Hematopoietic multipotent progenitor cell treated with erythropoietin and hydrocortisone succinate and interleukin-3 and kit ligand, for 4 days (in vitro differentiated cells): ENCODE data around the gene MAPK11.
A peak's percentile ranks its signal among the peaks of the same experiment; 100 is the strongest.

ENCODE experiments used
- DNase-seq: peaks from one replicate; pipeline ENCODE4 v3.0.0-alpha.2; 2015

MAPK11 gene

DNA sequence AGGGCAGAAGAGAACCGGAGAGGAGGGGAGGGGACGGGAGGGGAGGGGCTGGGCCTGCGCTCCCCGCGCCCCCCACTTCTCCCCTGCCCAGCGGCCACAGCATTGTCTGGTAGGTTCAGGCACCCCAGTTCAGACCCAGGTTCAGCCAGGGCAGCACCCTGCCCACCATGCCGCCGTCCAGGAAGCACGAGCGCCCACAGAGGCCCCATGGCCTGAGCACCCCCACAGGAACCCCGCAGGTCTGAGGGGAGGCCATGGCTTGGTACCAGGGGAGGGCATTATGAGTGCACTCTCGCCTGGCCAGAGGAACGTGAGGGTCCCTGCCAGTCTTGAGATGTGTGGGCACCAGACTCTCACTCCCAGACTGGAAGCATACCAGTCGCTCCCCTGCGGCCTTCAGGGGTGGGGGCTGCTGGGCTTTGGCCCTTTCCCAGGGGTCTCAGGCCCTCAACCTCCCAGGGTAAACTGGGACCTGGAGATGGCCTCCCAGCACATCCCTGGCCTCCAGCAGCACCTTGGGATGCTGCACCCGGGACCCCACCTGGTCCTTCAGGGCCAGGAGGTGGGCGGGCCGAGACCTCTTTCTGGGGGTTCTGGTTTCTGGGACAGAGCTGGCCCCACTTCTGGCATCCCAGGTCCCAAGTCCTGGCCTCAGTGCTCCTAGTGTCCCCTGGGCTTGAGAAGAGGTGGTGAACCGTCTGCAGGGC lies 37.9 kb upstream of the MAPK11 start:
- no peak for DNase-seq

DNA sequence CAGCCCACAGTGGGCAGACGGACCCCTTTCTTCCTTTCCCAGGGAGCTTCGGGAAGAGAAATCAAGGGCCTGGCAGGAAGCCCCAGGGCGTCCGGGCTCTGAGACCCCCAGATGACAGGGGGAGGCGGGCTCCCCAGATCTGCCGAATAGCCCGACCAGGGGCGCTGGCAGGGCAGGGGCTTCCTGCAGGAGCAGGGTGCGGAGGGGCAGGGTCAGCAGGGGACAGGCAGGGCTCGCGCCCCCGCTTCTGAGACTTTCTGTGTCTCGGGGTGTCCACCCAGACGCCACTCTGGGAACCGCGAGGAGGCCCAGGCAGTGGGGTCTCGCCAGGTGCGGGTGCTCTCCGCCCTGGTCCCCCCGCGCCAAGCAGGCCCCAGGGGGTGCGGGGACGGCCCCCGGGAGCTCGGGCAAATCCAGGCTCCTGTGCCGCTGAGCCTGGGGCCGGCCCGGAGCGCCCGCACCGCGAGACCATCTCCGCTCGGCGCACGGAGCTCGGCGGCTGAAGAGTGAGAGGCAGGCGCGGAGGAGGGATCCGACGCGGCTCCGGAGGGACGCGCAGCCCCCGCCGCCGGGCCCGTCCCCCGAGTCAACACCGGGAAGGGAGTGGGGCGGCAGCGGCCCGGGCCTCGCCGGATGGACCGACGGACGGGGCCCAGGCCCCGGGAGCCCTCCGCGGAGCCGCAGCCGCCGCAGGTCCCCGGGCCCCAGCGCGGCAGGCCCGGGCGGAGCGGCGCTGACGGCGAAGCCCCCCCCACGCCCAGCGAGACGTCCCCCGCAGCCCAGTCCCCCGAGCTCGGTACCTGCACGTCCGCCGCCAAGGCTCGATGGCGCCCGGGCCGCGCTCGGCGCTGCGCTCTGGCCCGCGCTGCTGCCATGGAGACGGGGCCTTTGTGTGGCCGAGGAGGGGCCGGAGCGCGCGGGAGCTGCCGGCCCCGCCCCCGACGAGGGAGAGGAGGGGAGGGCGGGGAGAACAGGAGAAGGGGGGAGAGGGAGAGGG lies 36.9 kb upstream of the MAPK11 start, which contains the start of gene PLXNB2:
Gene PLXNB2 (minus strand): TSS at position 894 of the 997 bp plus-strand sequence. CDS start 17,062 bp downstream, outside the sequence.
- peak; percentile 83 for DNase-seq

DNA sequence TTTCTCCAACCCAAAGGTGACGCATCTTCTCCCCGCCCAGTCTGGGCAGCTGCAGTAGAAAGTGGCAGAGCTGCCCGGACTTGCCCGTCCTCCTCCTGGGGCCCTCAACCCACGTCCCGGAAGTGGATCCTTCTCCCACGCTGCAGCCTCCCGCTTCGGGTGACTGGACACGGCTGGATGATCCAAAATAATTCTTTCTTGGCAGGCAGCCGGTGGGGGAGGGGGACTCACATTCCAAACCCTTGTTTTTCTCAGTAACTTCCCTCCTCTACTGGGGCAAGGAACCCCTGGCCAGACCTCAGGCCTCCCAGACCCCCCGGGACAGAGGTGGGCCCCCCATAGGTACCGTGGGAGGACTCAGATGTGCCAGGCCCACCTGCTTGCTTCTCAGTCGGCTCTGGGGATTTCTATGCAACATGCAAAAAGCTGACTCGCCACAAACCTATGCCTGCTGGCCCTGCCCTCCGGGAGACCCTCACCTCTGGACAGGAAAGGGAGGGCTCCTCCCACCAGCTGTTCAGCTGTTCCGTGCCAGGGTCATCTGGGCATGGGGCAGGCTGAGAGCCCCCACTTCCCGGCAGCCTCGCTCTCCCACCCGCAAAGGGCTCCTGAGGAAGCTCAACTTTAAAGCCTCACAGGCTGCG lies 35.9 kb upstream of the MAPK11 start:
- peak; percentile 46 for DNase-seq

DNA sequence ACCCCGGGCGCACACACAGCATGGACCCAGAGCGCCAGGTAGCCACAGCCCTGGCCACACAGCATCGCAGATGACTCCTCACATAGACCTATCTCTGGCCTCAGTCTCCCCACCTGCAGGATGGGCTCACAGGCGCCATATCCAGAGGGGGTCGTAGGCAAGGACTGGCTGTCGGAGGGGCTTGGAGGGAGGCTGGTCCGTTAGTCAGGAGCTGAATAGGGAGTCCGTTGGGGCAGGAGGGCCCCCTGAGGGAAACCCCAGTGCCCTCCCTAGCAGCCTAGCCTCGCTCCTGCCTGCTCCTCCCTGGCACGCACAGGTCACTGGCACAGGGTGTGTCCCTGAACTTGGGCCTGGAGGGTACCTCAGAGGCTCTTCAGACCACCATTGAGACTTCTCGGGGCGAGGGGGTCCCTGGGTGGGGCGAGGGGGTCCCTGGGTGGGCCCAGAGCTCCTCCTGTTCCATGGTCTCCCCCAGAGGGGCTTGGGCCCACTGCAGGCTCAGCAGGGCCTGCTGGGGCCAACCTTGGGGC lies 35.3 kb upstream of the MAPK11 start:
- DNase-seq = no peak

DNA sequence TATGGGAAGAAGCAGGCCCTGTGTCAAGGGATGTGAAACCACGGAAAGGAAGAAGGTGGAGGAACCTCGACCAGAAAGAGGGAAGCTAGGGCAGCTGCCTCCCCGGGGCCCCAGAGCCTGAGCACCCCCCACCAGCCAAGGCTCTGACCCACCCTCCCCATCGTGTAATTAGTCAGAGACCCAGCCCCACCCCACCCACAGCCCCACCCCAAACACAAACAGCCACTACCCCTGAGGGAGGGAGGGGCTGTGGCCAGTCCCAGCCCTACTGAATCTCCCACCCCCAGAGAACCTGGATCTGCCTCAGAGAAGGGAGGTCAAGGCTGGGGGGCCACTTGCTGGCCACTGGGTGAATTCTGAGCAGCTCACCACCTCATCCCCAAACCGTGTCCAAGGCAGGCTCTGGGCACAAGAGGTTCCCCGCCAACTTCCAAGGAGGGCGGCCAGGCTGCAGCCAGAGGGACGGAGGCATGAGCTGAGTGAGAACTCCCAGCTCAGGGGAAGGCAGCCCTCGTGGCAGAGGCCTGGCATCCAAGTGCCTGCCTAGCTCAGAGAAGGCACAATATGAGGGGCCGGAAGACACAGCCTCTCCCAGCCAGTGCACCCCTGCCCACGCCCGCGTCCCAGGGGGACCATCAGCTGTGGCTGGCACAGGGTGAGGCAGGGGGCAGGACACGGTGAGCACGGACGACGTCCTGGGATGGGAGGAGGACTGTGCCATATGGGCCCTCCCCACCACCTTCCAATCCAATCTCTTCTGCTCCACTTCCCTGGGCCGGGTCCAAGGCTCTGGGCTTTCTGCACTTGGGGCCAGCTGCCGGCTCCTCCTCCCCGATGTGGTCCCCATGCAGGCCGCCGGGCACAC lies 34.6 kb upstream of the MAPK11 start:
- DNase-seq = no peak

DNA sequence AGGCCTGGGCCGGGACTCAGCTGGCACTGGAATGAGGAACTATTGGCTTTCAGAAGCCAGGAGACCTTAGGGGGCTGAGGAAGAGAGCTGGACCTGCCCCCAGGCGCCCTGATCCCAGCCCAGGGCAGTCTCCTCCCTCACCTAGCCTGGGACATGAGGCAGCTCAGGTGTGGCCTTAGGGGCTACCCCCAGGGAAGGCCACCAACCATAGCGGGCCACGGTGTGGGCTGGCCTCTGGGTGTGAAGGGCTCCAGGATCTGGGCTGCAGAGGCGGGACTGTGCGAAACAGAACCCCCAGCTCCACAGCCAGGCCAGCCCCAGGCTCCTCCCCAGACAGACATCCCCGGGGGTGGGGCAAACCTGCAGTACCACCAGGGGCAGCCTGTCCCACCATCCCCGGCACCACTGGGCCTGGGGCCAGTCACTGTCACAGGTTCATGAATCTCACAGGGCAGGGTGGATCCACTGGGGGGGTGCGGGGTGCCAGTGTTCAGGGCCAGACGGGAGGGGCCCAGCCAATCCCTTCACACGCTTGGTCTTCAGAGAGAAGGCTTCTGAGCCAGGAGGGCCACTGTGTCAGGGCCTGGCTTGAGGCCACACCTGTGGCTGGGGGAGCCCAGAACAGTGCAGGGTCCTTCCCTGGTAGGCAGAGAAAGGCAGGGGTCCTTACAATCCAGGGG lies 33.8 kb upstream of the MAPK11 start:
- DNase-seq = no peak

DNA sequence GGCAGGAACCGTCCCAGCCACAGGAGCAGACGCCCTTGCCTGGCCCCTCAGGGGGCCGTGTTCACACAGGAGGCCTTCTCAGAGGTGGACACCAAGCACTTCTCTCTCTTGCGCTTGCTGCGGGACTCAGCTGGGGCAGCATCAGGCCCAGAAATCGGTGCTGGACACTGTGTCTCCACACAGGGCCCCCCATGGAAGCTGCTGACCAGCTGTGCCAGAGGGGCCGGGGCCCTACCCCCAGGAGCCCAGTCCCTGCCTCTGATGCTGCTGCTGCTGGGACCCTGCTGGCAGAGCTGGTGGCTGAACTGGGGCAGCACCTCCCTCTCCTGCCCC lies 33.3 kb upstream of the MAPK11 start:
- no peak for DNase-seq

DNA sequence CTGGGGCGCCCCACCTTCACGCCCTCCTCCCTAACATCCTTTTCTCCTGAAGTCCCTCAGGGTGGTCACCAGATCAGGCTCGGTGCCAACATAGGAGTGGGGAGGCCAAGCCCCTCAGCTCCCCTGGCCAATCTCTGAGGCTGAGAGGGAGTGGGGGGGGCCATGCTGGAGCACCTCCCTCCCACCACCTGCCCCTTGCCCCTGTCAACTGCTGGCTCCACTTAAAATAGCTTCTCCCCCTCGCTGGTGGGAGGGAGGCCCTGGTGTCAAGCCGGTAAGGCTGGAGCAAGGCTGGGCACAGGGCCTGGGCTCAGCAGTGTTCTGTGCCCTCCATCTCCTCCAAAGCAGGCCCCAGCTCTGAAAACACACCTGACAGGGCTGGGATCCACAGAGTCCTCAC lies 32.4 kb upstream of the MAPK11 start:
- no peak for DNase-seq

DNA sequence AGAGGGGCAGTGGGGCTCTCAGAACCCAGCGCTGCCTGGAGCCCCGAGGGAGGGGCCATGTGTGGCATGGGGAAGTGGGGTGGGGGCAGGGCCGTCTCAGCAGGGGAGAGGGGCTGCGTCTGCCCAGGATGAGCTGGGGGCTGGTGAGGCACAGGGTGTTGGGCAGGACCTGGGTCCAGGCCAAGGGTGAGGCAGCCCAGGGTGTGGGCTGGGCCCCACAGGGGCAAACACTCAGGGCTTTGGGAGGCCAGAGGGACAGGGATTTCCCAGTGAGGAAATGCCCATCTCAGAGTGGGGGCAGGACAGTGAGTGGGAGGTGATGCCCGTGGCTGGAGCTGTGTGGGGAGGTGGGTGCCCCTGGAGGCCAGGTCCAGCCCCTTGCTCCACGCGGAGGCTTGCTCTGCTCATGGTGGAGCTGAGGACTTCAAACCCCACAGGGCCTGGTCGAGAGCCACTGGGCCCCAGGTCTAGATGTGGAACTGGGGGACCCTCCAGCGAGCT lies 31.9 kb upstream of the MAPK11 start:
- no peak for DNase-seq

DNA sequence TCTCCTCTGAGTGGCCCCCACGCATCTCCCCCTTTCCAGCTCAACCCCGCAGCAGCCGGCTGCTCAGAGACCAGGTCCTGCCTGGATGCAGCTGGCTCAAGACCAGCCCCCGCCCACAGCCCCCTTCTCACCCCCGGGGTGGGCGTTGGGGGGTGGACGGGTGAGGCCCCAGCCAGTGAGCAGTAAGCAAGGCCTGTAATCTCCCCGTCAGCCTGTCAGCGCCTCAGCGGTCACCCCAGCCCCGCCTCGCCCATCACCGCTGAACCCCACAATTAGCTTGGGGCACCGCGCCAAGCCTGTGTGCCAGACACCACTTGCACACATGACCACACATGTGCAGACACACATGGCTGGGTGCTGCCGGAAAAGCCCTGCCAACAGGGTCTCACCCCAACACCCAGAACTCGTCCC lies 31.4 kb upstream of the MAPK11 start:
- no peak for DNase-seq

DNA sequence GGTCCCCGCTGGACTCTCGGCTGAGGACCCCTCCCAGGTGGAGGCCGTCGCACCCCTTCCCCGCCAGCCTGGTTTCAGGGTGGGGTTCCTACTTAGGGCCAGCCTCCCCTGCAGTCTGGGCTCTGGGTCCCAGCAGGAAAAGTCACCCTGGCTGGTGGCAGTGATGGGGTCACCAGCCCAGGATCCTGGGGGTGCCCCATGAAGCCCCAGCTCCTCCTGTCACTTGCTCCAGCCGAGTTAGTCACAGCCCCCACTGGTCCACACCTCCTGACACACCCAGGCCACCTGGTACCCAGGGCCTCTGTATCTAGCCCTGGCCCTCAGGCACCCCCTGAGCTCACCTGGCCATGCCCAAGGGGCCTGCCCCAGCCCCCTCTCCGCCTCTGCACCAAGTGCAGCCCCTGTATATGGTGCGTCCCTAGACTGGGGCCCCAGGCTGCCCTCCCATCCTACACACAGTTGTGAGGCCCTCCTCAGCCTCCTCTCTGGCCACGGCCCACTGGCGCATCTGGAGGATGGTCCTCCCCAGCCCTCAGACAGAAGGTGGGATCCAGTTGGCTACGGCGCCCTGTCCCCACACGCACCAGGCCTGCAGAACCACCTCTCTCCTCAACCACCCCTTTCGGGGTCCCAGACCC lies 30.6 kb upstream of the MAPK11 start:
- DNase-seq = no peak

DNA sequence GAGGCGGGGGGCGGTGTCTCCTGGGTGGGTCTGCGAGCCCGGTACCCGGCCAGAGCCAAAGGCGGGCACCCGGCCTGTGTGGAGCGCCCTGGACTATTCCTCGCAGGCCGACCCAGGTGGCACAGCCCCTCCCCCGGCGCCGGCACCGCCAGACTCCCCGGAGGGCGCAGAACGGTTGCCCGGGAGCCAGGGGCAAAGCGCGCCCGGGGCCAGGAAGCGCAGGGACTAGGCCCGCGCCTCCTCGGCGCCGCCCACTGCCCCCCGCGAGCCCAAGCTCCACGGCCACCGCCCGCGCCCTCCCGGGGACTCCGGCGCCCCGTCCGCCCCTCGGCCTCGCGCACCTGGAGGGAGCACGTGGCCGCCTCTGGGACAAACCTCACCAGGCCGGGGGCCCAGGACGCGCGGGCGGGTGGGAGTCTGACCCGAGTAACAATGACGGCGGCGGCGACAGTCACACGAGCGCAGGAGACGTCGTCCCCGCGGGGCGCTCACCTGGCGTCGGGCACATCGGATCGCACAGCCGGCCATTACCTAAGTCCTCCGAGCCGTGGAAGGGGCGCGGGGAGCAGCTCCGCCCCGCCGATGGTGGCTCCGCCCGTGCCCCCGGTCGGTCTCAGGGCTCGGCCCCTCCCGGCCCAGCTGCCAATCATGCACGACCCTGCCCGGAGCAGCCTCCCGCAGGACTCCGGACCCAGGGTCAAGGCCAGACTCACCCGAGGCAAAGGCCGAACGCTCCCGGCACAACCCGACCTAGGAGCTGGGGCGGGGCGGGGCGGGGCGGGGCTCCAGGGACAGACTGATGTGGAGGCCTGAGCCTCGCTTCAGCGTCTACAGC lies 29.8 kb upstream of the MAPK11 start:
- no peak for DNase-seq

DNA sequence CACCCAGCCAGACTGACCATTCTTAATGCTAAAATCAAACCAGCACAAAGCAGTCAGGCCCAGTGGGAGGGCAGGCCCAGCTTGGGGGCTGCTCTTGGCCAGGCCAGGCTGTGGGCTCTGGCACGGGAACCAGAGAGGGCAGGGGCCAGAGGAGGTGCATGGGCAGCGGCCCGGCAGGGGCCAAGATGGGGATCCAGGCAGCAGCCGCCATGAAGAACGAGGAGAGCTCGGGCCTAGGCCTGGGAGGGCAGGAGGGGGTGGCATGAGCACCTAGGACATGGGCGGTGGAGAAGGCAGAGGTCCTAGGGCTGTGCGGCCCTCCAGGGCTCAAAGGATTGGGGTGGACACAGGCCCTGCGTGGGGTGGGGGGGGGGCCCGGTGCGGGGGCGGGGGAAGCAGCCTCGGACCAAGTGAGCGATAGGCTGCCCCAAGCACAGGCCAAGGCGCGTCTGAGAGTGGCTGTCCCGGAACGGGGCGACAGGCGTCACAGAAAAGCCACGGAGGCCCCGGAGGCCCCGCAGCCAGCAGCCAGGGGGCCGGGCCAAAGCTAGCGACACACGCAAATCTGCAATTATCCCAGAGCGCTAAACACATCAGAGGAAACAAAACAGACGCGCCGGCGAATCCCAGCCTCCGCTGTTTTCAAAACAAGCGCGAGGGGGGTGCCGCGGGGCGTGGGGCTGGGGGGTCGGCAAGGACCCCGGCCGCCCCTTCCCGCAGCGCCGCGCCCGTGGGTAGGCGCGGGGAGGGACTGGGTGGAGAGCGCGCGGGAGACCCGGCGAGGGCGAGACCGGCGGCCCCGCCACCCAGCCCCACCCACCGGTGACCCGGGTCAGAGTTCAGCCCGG lies 29.0 kb upstream of the MAPK11 start:
- DNase-seq = peak; percentile 46

DNA sequence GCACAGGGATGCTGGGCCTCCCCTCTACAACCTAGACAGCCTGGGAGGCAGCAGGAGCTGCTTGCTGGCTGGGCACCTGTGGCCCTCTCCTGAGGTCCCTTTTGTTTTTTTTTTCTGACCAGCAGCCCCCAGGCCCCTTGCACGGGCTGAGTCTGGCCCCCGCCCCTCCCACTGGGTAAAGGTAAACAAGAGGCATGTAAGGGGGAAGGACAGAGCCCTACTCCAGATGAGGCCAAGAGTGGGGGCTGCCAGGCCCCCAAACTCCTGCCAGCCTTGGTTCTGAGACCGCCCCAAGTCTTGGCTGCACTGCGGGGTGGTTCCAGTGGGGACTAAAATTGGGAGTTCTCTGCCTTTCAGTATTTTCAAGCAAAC lies 28.1 kb upstream of the MAPK11 start:
- no peak for DNase-seq

DNA sequence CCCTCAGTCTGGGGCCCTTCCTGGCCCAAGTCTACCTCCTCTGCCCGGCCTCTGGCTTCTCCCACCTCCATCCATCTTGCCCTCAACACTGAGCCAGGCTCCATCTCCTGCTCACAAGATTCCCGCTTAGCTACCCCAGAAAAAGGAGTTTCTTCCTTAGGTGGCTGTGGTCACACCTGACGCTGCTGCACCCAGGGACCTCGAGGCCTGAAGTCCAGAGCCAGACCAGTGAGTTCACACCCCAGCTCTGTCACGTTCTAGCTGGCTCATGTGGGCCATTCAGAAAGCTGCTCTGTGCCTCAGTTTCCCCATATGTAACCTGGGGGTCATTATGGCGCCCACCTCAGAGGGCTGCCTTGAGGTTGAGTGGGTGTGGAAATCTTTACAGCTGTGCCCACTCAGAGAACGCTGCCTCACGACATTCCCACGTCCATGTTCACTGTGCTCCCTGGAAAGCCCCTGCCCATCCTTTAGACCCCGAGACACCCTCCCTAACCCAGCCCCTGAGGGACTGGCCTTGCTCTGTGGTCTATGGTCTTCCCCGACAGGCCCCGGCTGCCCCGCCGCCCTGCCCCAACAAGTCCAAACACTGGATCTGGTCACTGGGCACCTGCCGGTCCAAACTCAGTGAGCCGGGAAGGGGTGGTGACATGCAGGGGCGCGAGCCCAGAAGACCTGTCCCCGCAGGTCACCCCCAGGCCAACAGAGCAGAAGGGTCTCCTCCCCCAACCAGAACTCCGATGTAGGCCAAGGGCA lies 27.5 kb upstream of the MAPK11 start:
- no peak for DNase-seq

DNA sequence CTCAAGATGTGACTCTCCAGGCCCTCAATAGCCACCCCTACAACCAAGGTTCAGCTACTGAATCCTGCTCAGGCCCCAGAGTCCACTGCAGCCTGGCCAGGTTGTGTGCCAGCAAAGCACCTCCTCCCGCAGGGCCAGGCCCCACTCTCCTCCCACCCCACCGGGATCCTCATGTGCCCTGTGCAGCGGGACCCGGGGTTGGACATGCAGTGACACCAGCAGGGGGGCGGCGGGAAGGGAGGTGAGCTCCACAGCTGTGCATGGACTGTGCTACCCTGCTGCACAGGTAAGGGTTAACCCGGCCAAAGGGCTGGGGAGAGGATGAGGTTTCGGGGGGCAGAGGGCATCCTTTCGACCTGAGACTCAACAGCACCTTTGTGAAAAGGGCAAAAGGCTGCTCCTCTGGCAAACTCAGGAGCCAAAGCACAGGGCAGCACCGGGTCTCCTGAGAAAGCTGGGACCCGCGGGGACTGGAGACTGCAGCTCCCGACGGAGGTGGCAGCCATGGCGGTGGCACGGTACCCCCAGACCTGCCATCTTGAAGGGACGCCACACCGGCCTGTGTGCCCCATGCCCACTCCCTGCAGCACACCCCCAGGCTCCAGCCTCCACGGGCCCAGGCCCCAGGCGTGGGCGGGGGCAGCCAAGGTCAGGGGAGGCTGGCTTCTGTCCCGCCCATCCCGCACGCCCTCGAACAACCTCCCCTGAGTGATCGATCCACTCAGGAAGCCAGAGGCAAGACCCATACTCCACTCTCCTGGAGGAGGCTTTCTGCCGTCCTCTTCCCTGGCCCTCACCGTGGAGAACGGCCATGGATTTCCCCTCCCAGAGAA lies 26.7 kb upstream of the MAPK11 start:
- DNase-seq = no peak

DNA sequence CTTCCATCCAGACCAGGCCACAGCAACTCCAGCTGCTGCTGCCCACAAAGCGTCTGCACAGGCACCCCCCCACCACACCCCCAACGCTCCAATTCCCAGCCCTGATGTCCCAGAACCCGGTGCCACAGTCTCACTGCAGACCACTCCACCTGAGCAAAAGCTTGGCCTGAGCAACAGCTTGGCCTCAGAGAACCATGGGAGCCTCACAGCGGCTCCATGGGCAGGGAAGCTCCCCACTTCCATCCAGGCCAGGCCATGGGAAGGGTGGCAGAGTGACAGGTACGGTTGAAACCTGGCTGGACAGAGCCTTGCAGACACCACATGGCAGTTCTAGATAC lies 24.1 kb upstream of the MAPK11 start:
- DNase-seq = no peak
